KMS-11 (cell line): ENCODE data around the gene SLITRK3.
"Not testable (repeated sequence)": the region's sequence is repeated elsewhere in the genome, so short reads cannot be mapped to it uniquely, and the experiment has no call there.

Source experiments
- H2AFZ ChIP-seq: fragments of 200-600 bp; sonication (generic); 2 replicates; pipeline ENCODE4 v1.6.1; 2016; ENCODE audit warnings: antibody characterized with exemption, mixed run types, low read depth
- H3K27ac ChIP-seq: fragments of 200-600 bp; sonication (generic); 2 replicates; pipeline ENCODE4 v1.6.1; 2016; ENCODE audit warnings: mild to moderate bottlenecking, mixed run types
- H3K27me3 ChIP-seq: fragments of 200-600 bp; sonication (generic); 2 replicates; pipeline ENCODE4 v1.6.1; 2017; ENCODE audit warnings: mild to moderate bottlenecking, low read depth, mixed run types, moderate library complexity; ENCODE audit not compliant: insufficient read depth
- H3K36me3 ChIP-seq: fragments of 200-600 bp; sonication (generic); 2 replicates; pipeline ENCODE4 v1.6.1; 2017; ENCODE audit warnings: mild to moderate bottlenecking, mixed run types; ENCODE audit not compliant: insufficient read depth
- H3K4me1 ChIP-seq: fragments of 200-600 bp; sonication (generic); 2 replicates; pipeline ENCODE4 v1.6.1; 2016; ENCODE audit warnings: mild to moderate bottlenecking, low read depth, mixed run types; ENCODE audit not compliant: poor library complexity, severe bottlenecking
- H3K4me2 ChIP-seq: fragments of 200-600 bp; sonication (generic); 2 replicates; pipeline ENCODE4 v1.7.0; 2016; ENCODE audit warnings: mild to moderate bottlenecking, mixed run types
- H3K4me3 ChIP-seq: fragments of 200-600 bp; sonication (generic); IDR thresholded peaks from 2 replicates; pipeline ENCODE4 v1.6.1; 2017; ENCODE audit warnings: low read depth, low read length, mixed read lengths; ENCODE audit not compliant: insufficient read depth
- H3K79me2 ChIP-seq: fragments of 200-600 bp; sonication (generic); 2 replicates; pipeline ENCODE4 v1.6.1; 2016; ENCODE audit warnings: low read depth, mixed run types; ENCODE audit not compliant: insufficient read depth
- H3K9ac ChIP-seq: fragments of 200-600 bp; sonication (generic); 2 replicates; pipeline ENCODE4 v1.6.1; 2016; ENCODE audit warnings: mild to moderate bottlenecking, mixed run types
- H4K20me1 ChIP-seq: fragments of 200-600 bp; sonication (generic); 2 replicates; pipeline ENCODE4 v1.6.1; 2016; ENCODE audit warnings: mild to moderate bottlenecking, mixed run types; ENCODE audit not compliant: insufficient read depth
- TF ChIP-seq, protein P1 (sequence below): fragments of 200-600 bp; sonication (generic); conservative IDR thresholded peaks from 2 replicates; pipeline ENCODE4 v1.6.1; 2017; ENCODE audit warnings: low read depth, mild to moderate bottlenecking, antibody characterized with exemption, low read length, moderate library complexity, mixed read lengths

SLITRK3 gene

DNA sequence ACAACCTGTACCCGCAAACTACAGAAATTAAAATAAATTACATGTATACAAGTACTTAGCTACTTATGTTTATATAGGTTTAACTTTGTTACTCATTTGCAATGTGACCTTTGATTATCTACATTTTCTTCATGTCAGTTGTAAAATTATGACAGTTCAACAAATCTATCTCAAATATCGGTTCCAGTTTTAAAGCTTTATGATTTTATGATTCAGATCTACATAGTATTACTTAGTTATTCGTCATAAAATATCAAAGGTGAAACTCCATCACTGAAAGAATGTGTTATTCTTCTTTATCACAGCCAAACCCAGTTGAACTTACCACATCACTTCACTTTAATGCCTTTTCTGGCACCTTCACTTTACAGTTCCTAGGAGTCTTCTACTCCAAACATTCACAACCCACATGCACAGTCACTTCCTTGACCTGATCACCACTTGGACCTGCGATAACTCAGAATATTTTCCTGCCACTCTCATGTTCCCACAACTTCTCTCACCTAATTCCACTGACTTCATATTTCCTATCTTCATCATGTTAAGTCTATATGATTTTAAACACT lies 47.2 kb downstream of the SLITRK3 start:
- Histone ChIP-seq H4K20me1 (no peaks in the 10 kb centered on the region), H3K79me2 (no peaks in the 10 kb centered on the region), H3K4me1 (no peaks in the 10 kb centered on the region), H3K9ac (no peak overlapping the region), H3K27me3 (no peaks in the 10 kb centered on the region), H3K4me2 (no peak overlapping the region), H2AFZ (no peak overlapping the region), H3K36me3 (no peaks in the 10 kb centered on the region), H3K27ac (no peak overlapping the region), H3K4me3 (no peak overlapping the region)
- TF ChIP-seq, protein P1, sequence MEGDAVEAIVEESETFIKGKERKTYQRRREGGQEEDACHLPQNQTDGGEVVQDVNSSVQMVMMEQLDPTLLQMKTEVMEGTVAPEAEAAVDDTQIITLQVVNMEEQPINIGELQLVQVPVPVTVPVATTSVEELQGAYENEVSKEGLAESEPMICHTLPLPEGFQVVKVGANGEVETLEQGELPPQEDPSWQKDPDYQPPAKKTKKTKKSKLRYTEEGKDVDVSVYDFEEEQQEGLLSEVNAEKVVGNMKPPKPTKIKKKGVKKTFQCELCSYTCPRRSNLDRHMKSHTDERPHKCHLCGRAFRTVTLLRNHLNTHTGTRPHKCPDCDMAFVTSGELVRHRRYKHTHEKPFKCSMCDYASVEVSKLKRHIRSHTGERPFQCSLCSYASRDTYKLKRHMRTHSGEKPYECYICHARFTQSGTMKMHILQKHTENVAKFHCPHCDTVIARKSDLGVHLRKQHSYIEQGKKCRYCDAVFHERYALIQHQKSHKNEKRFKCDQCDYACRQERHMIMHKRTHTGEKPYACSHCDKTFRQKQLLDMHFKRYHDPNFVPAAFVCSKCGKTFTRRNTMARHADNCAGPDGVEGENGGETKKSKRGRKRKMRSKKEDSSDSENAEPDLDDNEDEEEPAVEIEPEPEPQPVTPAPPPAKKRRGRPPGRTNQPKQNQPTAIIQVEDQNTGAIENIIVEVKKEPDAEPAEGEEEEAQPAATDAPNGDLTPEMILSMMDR, result no peak

DNA sequence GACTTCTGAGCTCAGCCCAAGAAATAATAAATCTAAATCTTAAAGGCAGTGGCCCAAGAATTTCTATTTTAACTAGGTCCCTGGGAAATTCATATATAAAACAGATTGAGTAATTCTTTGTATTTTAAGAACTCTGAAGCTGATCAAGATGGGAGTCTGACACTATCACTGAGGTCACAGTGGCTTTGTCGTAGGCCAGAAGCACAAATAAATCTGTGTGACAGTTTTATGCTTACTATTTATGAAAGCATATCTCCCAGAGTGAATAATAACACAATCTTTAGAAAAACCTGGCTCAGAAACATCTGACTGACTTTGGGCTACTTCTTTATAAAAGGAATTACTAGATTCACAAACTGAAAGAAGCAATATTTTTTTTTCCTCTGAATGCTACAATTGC lies 51.9 kb downstream of the SLITRK3 start:
- H3K36me3 ChIP-seq, result no peaks in the 10 kb centered on the region
- H3K4me3 ChIP-seq, result no peak overlapping the region
- H3K27me3 ChIP-seq, result no peaks in the 10 kb centered on the region
- H3K27ac ChIP-seq, result no peak overlapping the region
- TF ChIP-seq, protein P1, result no peak
- no peak overlapping the region for H3K4me2 ChIP-seq
- no peaks in the 10 kb centered on the region for H3K79me2 ChIP-seq
- H4K20me1 ChIP-seq, result no peaks in the 10 kb centered on the region
- no peak overlapping the region for H2AFZ ChIP-seq
- no peaks in the 10 kb centered on the region for H3K4me1 ChIP-seq
- H3K9ac ChIP-seq, result no peak overlapping the region

DNA sequence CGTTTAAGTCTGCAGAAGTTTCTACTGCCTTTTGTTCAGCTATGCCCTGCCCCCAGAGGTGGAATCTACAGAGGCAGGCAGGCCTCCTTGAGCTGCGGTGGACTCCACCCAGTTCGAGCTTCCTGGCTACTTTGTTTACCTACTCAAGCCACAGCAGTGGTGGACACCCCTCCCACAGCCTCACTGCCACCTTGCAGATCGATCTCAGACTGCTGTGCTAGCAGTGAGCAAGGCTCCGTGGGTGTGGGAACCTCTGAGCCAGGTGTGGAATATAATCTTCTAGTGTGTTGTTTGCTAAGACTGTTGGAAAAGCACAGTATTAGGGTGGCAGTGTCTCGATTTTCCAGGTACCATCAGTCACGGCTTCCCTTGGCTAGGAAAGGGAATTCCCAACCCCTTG lies 56.3 kb downstream of the SLITRK3 start:
- H3K9ac ChIP-seq, H3K79me2 ChIP-seq, H3K36me3 ChIP-seq, H3K27ac ChIP-seq, H3K27me3 ChIP-seq, H2AFZ ChIP-seq, H4K20me1 ChIP-seq, H3K4me2 ChIP-seq, H3K4me1 ChIP-seq, H3K4me3 ChIP-seq: not testable (repeated sequence)
